KOPT-K1 (cell line): ENCODE results near the gene CABS1.

Experiments
- H3K27ac ChIP-seq: fragments of 200-600 bp; sonication (generic); 2 replicates; pipeline ENCODE4 v1.5.1; 2016; ENCODE audit warnings: antibody characterized with exemption, mild to moderate bottlenecking, low read depth, low read length; ENCODE audit not compliant: poor library complexity, severe bottlenecking
- H3K36me3 ChIP-seq: fragments of 200-600 bp; sonication (generic); 2 replicates; pipeline ENCODE4 v1.5.1; 2017; ENCODE audit warnings: antibody characterized with exemption, mild to moderate bottlenecking, low read length, moderate library complexity; ENCODE audit not compliant: insufficient read depth
- H3K9me3 ChIP-seq: fragments of 200-600 bp; sonication (generic); 2 replicates; pipeline ENCODE4 v1.5.1; 2017; ENCODE audit warnings: antibody characterized with exemption, low read length, mild to moderate bottlenecking; ENCODE audit not compliant: insufficient read depth, poor library complexity, severe bottlenecking

CABS1 gene

DNA sequence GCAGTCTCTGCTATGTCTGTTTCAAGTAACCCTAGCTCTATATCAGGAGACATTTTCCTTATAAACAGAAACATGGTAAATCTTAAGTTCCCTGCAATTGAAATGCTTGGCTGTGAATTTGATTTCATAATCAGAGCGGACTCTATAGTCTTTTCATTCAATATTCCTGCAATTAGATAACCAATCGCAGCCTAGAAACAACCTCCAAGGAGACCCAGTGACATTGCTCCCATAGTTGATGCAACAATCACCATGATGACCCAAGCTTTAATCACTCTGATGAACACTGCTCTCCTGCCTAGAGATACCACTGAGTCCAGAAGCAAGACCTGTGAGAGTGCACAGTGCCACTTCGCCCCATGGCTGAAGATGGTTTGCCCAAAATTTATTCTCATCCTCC lies at the start of gene CABS1:
Gene CABS1 (plus strand): TSS at position 301 of the 400 bp plus-strand sequence. CDS start 59 bp downstream, at position 360.
- H3K27ac ChIP-seq: no peak within 1 kb of the TSS
- no peaks in the 10 kb centered on the region for H3K36me3 ChIP-seq
- no peaks in the 10 kb centered on the region for H3K9me3 ChIP-seq

- H3K27ac ChIP-seq: no peak overlapping the region
- no peaks in the 10 kb centered on the region for H3K9me3 ChIP-seq
- H3K36me3 ChIP-seq: no peaks in the 10 kb centered on the region
These were observed 46.1 kb upstream of the CABS1 start for GRCh38 chr4:70288651-70289050.

- no peak overlapping the region for H3K27ac ChIP-seq
- no peaks in the 10 kb centered on the region for H3K36me3 ChIP-seq
- H3K9me3 ChIP-seq: no peaks in the 10 kb centered on the region
These were observed 43.4 kb upstream of the CABS1 start for GRCh38 chr4:70291341-70291740.

DNA sequence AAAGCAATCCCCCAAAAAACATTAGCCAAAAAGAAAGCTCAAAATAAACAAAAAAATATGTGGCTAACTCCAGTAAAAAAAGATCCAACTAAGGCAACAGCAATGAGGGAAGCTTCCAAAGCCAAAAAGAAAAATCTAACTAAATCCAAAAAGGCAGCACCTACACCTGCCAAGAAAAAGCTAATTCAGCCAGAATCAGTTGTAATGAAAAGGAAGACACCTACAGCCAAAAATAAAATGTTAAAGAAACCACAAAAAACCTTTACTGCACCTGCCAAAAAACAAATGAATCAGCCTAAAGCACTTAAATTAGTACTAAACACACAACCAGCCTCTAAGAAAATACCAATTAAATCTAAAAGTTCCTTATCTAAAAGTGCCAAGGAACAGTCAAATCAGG lies 37.2 kb upstream of the CABS1 start:
- no peaks in the 10 kb centered on the region for H3K36me3 ChIP-seq
- H3K27ac ChIP-seq: no peak overlapping the region
- no peaks in the 10 kb centered on the region for H3K9me3 ChIP-seq

GRCh38 chr4:70298051-70298450 lies 36.7 kb upstream of the CABS1 start:
- Histone ChIP-seq H3K27ac (no peak overlapping the region), H3K9me3 (no peaks in the 10 kb centered on the region), H3K36me3 (no peaks in the 10 kb centered on the region)

DNA sequence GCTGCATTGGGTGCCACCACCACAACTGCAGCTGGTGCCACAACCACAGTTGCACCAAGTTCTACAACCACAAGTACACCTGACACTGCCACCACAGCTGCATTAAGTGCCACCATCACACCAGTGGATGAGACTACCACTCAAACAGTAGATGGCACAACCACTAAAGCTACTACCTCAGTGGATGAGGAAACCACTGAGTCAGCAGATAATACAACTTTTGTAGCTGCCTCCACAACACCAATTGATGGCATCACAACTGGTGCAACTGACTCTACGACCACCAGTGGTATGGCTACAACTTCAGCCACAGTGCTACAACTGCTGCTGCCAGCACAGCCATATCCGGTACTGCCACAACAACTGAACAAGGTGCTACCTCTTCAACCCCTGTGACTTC lies 35.1 kb upstream of the CABS1 start:
- no peaks in the 10 kb centered on the region for H3K36me3 ChIP-seq
- no peaks in the 10 kb centered on the region for H3K9me3 ChIP-seq
- no peak overlapping the region for H3K27ac ChIP-seq

DNA sequence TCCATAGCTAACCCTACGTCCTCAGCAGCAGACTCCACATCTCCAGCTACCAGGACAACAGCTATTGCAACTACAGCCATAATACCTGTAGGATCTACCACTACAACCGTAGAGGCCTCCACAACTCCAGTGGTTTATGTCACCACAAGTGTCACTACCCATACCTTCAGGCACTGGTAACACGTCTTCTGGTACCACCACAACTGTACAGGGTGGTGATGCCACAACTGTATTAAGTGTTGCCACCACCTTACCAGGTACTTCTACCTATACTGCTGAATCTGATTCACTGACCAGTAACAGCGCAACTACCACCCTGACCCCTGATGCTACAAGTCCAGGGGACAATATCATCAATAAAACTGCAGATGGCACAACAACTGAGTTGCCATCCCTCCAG lies 34.6 kb upstream of the CABS1 start:
- H3K9me3 ChIP-seq: no peaks in the 10 kb centered on the region
- no peak overlapping the region for H3K27ac ChIP-seq
- H3K36me3 ChIP-seq: no peaks in the 10 kb centered on the region

GRCh38 chr4:70303090-70303489 lies 31.7 kb upstream of the CABS1 start:
- no peaks in the 10 kb centered on the region for H3K9me3 ChIP-seq
- H3K27ac ChIP-seq: no peak overlapping the region
- H3K36me3 ChIP-seq: no peaks in the 10 kb centered on the region

DNA sequence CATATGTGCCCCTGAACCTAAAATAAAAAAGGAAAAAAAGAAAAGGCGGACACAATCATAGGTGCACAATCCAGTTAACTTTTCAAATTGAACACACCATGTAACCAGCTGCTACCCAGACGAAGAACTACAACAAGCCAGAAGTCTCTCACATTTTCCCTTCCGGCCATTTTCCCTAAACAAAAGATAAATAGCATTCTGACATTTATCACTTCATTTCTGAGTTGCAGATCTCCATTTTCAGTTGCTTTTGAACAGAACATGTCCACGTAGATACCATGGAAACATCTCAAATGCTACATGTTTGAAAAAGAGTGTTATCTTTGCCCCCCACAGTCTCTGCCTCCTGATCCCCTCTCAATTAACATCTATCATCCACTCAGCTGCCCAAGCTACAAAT lies 29.2 kb upstream of the CABS1 start:
- Histone ChIP-seq H3K9me3 (no peaks in the 10 kb centered on the region), H3K27ac (no peak overlapping the region), H3K36me3 (no peaks in the 10 kb centered on the region)

- Histone ChIP-seq H3K27ac (no peak overlapping the region), H3K9me3 (no peaks in the 10 kb centered on the region), H3K36me3 (no peaks in the 10 kb centered on the region)
These were observed 28.7 kb upstream of the CABS1 start for GRCh38 chr4:70306076-70306475.

DNA sequence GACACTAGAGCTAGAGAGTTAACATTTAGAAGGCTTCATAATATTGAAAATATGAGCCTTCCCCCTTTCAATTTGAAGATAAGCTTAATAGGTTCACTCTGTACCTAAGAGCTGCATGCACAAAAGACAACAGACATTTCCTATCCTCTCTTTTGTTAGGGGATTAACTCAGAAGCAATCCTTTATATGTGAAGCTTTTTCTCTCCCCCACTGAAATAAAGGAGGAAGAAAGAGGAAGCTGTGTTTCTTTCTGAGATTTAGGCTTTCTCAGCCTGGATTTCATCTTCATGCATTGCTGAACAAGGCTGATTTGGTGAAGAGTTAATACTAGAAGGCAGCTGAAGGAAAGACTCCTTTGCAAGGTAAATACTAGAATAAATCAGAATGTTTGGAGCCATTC lies 21.0 kb upstream of the CABS1 start:
- no peak overlapping the region for H3K27ac ChIP-seq
- no peaks in the 10 kb centered on the region for H3K9me3 ChIP-seq
- no peaks in the 10 kb centered on the region for H3K36me3 ChIP-seq

- H3K27ac ChIP-seq: no peak overlapping the region
- no peaks in the 10 kb centered on the region for H3K36me3 ChIP-seq
- H3K9me3 ChIP-seq: no peaks in the 10 kb centered on the region
These were observed 18.9 kb upstream of the CABS1 start for GRCh38 chr4:70315928-70316327.

DNA sequence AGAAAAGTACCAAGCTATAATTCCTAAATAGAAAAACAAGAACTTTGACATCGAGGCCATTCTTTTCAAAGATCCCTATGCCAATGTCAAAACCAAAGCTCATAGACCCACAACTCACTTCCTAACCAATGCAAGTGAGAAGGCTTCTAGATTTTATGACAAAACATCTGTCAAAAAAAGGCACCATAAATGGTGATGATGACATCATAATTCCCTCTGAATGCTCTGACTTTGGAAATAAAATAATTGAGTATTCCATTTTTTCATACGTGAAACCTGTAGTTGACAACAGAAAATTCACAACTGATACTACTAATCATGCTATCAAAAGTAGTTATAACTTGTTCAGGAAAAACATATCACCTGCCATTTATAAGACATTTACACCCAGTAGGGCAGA lies 8.7 kb upstream of the CABS1 start:
- Histone ChIP-seq H3K9me3 (no peaks in the 10 kb centered on the region), H3K27ac (no peak overlapping the region), H3K36me3 (no peaks in the 10 kb centered on the region)

- H3K36me3 ChIP-seq: no peaks in the 10 kb centered on the region
- H3K9me3 ChIP-seq: no peaks in the 10 kb centered on the region
- H3K27ac ChIP-seq: no peak overlapping the region
These were observed 1.3 kb downstream of the CABS1 start for GRCh38 chr4:70336043-70336442.

- H3K9me3 ChIP-seq: no peaks in the 10 kb centered on the region
These were observed 3.2 kb downstream of the CABS1 start for GRCh38 chr4:70337886-70338420.

GRCh38 chr4:70356185-70356584 lies 21.4 kb downstream of the CABS1 start:
- Histone ChIP-seq H3K27ac (no peak overlapping the region), H3K36me3 (no peaks in the 10 kb centered on the region), H3K9me3 (no peaks in the 10 kb centered on the region)

More at GRCh38 chr4:70337886-70338420, 3.2 kb downstream of the CABS1 start:
- H3K36me3 ChIP-seq: no peaks in the 10 kb centered on the region
- no peak overlapping the region for H3K27ac ChIP-seq
